A673 (cell line): Measurements from ENCODE around the gene ARHGEF9. TPM values are rescaled to one million over a fixed set of nuclear protein-coding genes. Genes with fewer than 3 reads are reported as not detected.

ENCODE experiments used
- BruUV-seq: library from RNA; stranded (reverse); fragments of 400-500 nt; replicated peaks from 2 replicates; lab custom pipeline; 2021; lab: Mats Ljungman, UMichigan
- CTCF ChIA-PET: fragments of 300-600 bp; sonication (Branson Sonifier 250); formaldehyde crosslinking; loops from one replicate; lab custom pipeline; 2022; ENCODE audit warnings: antibody characterized with exemption; lab: Charles Lee
- POLR2A ChIA-PET: fragments of 300-600 bp; sonication (Branson Sonifier 250); formaldehyde crosslinking; loops from one replicate; lab custom pipeline; 2022; ENCODE audit warnings: antibody characterized with exemption; ENCODE audit not compliant: low non-redundant PET; lab: Charles Lee
- DNase-seq: peaks from one replicate; pipeline ENCODE4 v3.0.0-alpha.2; 2015; ENCODE audit warnings: low spot score
- H3K27ac ChIP-seq: fragments of 200-600 bp; sonication (generic); 2 replicates; pipeline ENCODE4 v1.5.1; 2016; ENCODE audit warnings: mixed run types, low read depth, mild to moderate bottlenecking, mixed read lengths, antibody characterized with exemption, low read length; ENCODE audit not compliant: poor library complexity, severe bottlenecking
- H3K27me3 ChIP-seq: fragments of 200-600 bp; sonication (generic); replicated peaks from 2 replicates; pipeline ENCODE4 v1.6.1; 2017; ENCODE audit warnings: mixed run types, low read depth, mild to moderate bottlenecking, mixed read lengths, antibody characterized with exemption, low read length; ENCODE audit not compliant: insufficient read depth, poor library complexity
- H3K36me3 ChIP-seq: fragments of 200-600 bp; sonication (generic); 2 replicates; pipeline ENCODE4 v1.6.1; 2016; ENCODE audit warnings: mixed run types, mild to moderate bottlenecking, mixed read lengths, antibody characterized with exemption, low read length; ENCODE audit not compliant: insufficient read depth, poor library complexity, severe bottlenecking
- H3K4me1 ChIP-seq: fragments of 200-600 bp; sonication (generic); 2 replicates; pipeline ENCODE4 v1.6.1; 2017; ENCODE audit warnings: mixed run types, mild to moderate bottlenecking, mixed read lengths, antibody characterized with exemption, low read length; ENCODE audit not compliant: insufficient read depth, poor library complexity, severe bottlenecking
- H3K4me3 ChIP-seq: fragments of 200-600 bp; sonication (generic); 2 replicates; pipeline ENCODE4 v1.5.1; 2016; ENCODE audit warnings: low read depth, mixed run types, mild to moderate bottlenecking, mixed read lengths, low read length; ENCODE audit not compliant: poor library complexity, severe bottlenecking
- H3K9me3 ChIP-seq: fragments of 200-600 bp; sonication (generic); 2 replicates; pipeline ENCODE4 v1.6.1; 2016; ENCODE audit warnings: mixed run types, low read depth, mild to moderate bottlenecking, mixed read lengths, antibody characterized with exemption, low read length; ENCODE audit not compliant: poor library complexity, severe bottlenecking
- EZH2 ChIP-seq: fragments of 200-600 bp; sonication (generic); IDR thresholded peaks from 2 replicates; pipeline ENCODE4 v1.6.1; 2017; ENCODE audit warnings: borderline replicate concordance, low read depth, mild to moderate bottlenecking, mixed read lengths, antibody characterized with exemption, low read length; ENCODE audit not compliant: poor library complexity, severe bottlenecking
- intact Hi-C: fragments of 100-400 bp; cut with micrococcal nuclease; formaldehyde crosslinking; loops from one replicate; pipeline ENCODE4 v1.10.0; 2022; ENCODE audit not compliant: unreplicated experiment
- total RNA-seq: library from RNA; stranded (reverse); gene quantifications from 2 replicates; pipeline ENCODE4 v1.2.3, GENCODE V29; 2021
- TF ChIP-seq, protein P1 (sequence below): fragments of 300-800, 200-600 bp; sonication (generic); conservative IDR thresholded peaks from 2 replicates; pipeline ENCODE4 v1.5.1; 2017; ENCODE audit warnings: low read depth, mild to moderate bottlenecking, antibody characterized with exemption, low read length, moderate library complexity, mixed read lengths

The ARHGEF9 gene
- total RNA-seq, 1 experiment from 2014 or later: 10.3 TPM

DNA sequence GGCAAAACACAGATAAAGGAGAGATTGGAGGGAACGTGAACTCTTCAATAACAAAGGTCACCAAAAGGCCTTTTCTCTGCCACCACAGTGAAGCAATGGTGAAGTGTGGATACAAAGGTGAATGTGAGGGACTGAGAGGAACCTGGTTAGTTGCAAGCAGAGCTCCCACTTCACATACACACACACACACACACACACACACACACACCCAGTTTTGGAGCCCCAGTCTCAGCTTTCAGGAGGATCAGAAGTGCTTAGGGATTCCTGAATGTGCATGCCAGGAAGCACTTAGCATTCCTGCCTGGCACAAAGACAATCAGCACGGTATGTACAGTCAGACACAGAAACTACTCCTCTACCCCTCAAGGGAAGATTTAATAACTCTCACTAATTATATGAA lies 71.5 kb downstream of the ARHGEF9 start:
- no peak overlapping the region for H3K27ac ChIP-seq
- POLR2A ChIA-PET: no interaction called here
- TF ChIP-seq, protein P1, sequence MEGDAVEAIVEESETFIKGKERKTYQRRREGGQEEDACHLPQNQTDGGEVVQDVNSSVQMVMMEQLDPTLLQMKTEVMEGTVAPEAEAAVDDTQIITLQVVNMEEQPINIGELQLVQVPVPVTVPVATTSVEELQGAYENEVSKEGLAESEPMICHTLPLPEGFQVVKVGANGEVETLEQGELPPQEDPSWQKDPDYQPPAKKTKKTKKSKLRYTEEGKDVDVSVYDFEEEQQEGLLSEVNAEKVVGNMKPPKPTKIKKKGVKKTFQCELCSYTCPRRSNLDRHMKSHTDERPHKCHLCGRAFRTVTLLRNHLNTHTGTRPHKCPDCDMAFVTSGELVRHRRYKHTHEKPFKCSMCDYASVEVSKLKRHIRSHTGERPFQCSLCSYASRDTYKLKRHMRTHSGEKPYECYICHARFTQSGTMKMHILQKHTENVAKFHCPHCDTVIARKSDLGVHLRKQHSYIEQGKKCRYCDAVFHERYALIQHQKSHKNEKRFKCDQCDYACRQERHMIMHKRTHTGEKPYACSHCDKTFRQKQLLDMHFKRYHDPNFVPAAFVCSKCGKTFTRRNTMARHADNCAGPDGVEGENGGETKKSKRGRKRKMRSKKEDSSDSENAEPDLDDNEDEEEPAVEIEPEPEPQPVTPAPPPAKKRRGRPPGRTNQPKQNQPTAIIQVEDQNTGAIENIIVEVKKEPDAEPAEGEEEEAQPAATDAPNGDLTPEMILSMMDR: no peak
- TF ChIP-seq EZH2: no peak
- H3K4me1 ChIP-seq: no peaks in the 10 kb centered on the region
- H3K27me3 ChIP-seq: no peaks in the 10 kb centered on the region
- CTCF ChIA-PET: no interaction called here
- no peak overlapping the region for H3K4me3 ChIP-seq
- intact Hi-C loops: no loop called here
- no TSS peak for BruUV-seq
- H3K9me3 ChIP-seq: peaks cover 8% of the 10 kb centered on the region
- no peaks in the 10 kb centered on the region for H3K36me3 ChIP-seq
- no peak for DNase-seq

GRCh38 chrX:63708801-63709200 lies 76.2 kb downstream of the ARHGEF9 start:
- Histone ChIP-seq H3K27me3 (no peaks in the 10 kb centered on the region), H3K4me3 (no peak overlapping the region), H3K36me3 (no peaks in the 10 kb centered on the region), H3K27ac (no peak overlapping the region), H3K9me3 (peaks cover 8% of the 10 kb centered on the region), H3K4me1 (no peaks in the 10 kb centered on the region)
- DNase-seq: no peak
- BruUV-seq: no TSS peak
- intact Hi-C loops: no loop called here
- ChIA-PET CTCF (no interaction called here), POLR2A (no interaction called here)
- TF ChIP-seq, protein P1: no peak
- no peak for TF ChIP-seq EZH2

- Histone ChIP-seq H3K9me3 (peaks cover 5% of the 10 kb centered on the region), H3K4me1 (no peaks in the 10 kb centered on the region), H3K36me3 (no peaks in the 10 kb centered on the region), H3K27me3 (no peaks in the 10 kb centered on the region), H3K27ac (no peak overlapping the region), H3K4me3 (no peak overlapping the region)
- BruUV-seq: no TSS peak
- POLR2A ChIA-PET: no interaction called here
- CTCF ChIA-PET: no interaction called here
- intact Hi-C loops: no loop called here
- no peak for DNase-seq
- TF ChIP-seq, protein P1: no peak
- no peak for TF ChIP-seq EZH2
Measured at GRCh38 chrX:63702556-63702955, 82.5 kb downstream of the ARHGEF9 start.
